Measurements from ENCODE around the gene EXOC3.
"Not testable (repeated sequence)": the region's sequence is repeated elsewhere in the genome, so short reads cannot be mapped to it uniquely, and the experiment has no call there.

The EXOC3 gene

DNA sequence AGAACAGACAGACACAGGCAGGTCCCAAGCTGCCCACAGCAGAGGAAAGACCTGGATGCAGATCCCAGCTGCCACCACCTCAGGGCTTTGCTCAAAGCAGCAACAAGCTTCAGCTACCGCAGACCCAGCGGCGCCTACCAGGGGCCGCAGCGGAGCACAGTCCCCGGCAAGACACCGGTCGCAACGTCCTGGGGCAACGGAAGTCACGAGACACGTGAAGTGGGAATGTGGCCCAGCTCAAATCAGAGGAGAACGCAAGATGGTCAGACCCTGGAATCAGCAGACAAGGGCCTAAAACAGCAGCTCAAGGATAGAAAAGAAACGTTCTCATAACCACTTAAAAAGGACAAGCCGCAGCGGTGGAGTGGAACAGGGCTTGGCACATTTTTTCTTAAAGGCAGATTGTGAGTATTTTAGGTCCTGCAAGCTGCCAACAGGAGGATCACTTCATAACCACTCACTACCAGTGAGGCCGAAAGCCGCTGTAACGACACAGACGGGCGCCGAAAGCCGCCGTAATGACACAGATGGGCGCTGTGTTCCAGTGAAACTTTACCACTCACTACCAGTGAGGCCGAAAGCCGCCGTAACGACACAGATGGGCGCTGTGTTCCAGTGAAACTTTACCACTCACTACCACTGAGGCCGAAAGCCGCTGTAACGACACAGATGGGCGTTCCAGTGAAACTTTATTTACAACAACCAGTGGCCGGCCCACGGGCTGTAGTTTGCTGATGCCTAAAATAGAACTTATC is 59.5 kb downstream of the EXOC3 start:
- no peak for DNase-seq (ENCODE audit: low spot score)

DNA sequence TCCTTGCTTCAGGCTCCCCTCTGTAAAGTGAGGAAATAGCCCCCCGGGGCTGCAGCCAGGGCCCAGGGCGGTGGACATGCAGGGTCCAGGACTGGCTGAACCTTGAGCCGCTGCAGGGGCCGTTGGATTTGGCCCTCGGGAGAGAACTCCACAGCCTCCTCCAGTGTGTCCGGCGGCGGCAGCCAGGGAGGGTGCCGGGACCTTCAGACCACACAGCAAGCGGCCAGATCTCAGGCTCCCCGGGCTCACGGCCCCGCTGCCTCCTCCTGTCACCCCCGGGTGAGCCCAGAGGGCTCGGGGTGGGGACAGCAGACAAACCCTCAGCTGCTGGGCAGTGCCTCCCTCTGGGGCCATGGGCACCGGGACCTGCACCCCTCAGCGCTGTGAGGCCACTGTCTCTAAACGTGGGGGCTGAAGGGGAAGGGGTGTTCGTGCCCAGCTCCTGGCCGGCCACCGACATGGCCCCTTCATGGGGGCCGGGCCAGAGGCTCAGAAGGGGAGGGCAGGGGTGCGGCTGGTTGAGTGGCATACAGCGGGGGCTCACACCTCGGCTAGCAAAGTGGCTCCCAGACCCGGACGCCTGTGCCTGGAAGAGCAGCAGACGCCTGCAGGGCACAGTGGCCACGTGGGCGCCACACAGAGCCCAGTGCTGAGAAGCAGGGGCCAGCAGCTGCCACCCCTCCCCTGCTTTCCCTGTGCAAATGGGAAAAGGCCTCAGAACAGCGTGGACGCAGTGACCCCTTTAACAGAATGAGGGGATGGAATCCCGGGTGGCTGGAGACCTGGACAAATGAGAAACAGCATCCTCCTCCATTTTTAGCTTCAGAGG is 61.6 kb downstream of the EXOC3 start:
- DNase-seq (ENCODE audit: low spot score): no peak

DNA sequence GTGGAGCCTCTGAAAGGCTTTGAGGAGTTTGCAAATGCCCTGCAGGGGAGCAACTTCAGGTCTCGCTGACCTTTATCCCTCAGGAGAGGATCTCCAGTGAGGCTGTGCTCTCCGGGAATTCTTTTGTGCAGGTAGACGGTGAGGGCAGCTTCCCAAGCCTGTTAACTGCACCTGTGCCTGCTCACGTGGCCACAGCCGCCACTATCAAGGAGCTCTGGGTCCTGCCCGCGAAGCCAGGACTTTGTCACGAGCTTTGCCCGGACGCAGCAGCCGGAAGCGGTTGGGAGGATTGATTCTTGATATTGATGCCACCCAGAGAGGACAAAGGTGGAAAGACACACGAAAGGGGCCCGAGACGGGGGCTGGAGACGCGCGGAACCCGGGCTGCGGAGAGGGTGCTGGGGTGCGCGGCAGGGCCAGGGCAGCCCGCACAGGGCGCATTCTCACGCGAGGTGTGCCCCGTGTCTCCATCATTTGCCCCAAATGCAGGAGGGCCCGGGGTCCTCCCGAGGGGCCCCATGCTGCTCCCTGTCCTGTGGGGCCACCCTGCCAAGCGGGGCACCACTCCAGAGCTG is 63.1 kb downstream of the EXOC3 start:
- no peak for DNase-seq (ENCODE audit: low spot score)

DNA sequence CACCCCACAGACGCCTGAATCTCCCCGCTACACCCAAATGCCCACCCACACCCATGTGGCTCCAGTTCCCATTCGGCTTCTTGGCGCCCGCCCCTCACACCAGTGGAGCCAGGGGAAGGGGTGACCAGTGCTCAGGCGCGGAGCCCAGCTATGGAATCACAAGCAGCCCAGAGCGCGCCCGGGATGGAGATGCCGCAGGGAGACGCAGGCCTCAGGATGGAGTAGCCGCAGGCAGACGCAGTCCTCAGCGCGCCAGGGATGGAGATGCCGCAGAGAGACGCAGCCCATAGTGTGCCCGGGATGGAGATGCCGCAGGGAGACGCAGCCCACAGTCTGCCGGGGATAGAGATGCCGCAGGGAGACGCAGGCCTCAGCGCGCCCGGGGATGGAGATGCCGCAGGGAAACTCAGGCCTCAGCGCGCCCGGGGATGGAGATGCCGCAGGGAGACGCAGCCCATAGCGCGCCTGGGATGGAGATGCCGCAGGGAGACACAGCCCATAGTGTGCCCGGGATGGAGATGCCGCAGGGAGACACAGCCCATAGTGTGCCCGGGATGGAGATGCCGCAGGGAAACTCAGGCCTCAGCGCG is 65.1 kb downstream of the EXOC3 start:
- DNase-seq (ENCODE audit: low spot score): not testable (repeated sequence)

DNA sequence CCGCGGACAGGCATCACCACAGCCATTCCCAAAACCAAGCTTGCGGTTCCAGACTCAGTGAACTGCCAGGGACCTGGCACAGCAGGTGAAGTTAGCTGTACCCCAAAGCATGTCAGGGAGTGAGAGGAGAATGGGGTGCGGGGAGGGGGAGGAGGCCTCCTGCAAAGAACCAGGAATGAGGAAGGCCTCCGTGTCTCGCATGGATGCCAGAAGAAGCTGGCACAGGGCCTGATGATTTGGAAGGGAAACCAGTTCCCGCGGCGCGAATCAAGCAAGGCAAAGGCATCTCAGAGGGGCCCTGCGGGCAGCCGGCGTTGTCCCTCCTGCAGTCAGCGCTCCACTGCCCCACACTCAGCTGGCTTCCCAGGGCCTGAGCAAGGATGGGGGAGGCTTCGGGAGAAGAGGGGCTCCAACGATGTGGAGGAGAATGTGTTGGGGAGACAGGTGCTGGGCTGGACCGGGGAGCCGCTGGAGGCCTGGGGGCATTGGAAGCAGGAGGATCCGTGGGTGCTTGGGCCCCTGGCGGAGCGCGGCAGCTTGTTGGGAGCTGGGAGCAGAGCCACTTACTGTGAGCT is 66.7 kb downstream of the EXOC3 start:
- no peak for DNase-seq (ENCODE audit: low spot score)

DNA sequence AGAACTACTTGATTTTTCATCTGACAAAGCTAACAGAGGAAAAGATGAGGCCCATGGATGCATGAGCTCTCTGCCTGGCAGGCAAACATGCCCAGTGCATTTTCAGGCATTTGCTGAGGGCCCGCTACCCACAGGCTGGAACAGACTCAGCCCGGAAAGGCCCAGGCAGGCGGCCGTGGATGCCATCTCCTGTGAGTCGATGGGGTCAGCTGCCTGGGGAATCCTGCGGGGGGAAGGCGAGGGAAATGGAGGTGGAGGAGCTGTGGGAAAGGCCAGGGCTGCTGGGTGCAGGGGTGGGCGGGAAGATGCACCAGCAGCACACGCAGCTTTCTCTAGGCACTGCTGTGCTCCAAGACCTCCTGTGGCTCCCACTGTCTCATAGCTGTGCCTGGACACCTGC is 67.5 kb downstream of the EXOC3 start:
- DNase-seq (ENCODE audit: low spot score): no peak

DNA sequence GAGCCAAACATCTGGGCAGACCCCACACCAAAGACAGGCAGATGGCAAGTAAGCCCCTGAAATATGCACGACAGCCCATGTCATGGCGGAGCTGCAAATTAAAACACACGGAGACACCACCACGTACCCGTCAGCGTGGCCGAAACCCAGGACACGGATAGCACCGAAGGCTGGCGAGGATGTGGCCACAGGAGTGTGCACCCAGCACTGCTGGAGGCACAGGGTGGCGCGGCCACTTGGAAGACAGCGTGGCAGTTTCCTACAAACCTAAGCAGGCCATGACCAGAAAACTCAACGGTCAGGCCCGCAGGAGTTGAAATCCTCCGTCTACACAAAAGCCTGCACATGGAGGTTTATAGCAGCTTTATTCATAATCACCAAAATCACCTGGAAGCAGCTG is 68.5 kb downstream of the EXOC3 start:
- DNase-seq (ENCODE audit: low spot score): no peak

DNA sequence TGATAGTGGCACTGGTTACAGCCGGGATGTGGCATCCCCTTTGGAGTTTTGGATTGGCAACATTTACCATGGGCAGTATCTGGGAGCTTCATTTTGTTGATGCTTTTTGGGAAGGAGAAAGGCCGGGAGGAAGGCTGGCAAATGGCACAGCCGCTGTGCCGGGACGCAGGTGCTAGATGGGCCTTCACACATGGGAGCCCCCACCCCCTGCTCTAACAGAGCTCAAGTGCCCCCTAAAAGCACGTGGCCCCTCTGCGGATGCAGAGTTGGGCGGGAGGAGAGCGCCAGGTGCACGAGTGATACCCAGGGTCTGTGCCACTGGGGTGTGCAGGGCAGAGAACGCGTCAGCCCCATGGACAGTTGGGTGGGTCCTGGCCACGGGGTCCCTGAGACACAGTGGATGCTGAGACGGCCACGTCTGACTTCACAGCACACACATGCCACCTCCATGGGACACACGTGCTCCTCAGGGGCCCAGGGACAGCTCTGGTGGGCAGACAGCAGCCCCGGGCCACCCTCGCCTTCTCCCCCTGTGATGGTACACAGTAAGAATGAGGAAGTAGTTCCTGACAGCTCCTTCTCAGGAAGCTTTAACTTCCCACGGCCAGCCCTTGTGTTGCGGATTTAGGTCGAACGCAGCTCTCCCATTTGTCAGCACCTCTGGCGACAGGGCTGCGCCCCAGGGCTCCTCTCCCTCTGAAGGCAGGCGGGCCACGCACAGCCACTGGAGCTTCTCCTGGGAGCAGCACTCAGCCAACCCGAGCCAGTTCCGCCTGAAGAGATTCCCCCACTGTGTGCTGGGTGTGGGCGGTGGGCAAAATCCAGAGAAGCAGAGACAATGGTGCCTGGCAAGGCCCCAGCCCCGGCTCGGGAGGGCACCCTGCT is 70.5 kb downstream of the EXOC3 start:
- DNase-seq (ENCODE audit: low spot score): no peak

DNA sequence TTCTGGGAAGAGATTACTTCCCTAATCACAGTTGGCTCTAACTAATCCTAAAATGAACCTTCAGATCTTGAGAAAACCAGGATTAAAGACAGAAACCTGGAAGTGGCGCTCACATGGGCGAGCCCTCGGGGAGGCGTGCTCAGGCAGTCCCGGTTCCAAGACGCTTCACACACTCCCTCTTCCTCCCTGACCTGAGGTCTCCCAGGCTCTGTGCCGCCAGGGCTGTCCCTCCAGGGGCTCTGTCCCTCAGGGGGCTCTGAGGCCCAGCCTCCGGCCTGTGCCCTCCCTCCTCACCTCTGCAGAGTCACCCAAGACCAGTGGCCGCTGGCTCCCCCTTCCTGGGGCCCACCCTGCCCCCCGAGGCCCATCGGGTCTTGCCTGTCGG is 71.1 kb downstream of the EXOC3 start:
- DNase-seq (ENCODE audit: low spot score): no peak

DNA sequence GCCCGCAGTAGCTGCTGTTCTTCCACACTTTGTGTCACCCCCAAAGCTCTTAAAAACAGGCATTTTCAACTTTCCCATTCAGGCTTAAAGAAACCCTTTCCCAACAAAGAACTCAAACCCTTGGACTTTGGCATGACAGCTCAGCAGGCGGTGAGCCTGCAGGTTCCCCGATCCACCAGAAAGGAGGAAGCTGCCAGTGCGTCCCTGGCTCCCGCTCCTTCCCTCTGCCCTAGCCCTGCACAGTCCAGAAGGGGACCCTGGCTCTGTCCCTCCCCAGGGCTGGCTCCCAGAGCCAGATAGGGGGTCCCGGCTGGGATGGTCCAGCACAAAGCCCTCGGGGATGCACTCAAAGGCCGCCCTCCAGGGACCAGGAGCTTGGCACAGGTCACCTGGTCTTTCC is 71.7 kb downstream of the EXOC3 start:
- DNase-seq (ENCODE audit: low spot score): no peak

DNA sequence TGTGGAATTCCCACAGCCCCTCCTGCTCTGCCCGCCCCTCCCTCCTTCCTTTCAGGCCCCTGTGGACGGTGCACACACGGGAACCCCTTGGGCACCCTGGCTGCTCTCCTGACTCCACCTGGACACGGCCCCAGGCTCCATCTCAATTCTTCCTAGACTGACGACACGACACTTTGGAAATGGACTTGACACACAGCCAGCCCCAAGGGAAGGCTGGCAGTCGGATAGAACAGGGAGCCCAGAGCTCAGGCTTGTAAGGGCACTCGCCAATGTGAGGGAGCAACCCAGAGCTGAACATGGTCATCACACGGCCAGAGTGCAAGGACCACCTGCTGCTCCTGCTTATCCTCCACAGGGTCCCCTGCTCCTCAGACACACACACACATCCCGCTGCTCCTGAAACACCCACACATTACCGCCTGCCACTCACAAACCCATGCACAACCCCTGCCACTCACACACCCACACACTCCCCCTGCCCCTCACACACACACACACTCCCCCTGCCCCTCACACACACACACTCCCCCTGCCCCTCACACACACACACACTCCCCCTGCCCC is 72.4 kb downstream of the EXOC3 start:
- DNase-seq (ENCODE audit: low spot score): no peak

DNA sequence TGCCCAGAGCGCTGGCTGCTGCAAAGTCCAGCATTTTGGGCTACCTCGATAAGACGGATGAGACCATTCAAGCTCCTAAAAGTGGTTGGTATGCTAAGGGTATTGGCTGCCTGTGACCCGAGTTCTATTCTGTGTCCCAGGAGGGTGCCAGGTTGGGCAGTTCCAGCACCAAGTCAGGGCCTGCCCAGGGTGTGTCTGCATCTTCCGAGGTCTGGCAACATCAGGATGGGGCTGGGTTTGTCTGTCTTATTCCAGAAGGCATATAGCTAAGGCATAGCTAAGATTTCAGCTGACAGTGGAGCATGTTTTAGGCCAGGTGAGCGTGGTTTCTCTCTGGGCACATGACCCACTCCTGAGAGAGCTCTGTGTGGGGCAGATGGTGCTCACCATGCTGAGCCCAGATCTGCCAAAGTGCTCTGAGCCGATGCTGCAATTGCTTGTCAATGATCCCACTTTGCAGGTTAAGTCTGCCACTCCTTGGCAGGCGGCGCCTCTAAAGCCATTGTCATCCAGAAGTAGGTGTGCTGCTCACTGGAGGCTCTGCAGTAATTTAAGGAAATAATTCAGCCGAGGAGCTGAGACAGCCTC is 73.5 kb downstream of the EXOC3 start:
- no peak for DNase-seq (ENCODE audit: low spot score)
